H1 (cell line): ENCODE measurements around the gene PIK3CA. TPM values are rescaled to one million over a fixed set of nuclear protein-coding genes. Genes with fewer than 3 reads are reported as not detected.

ENCODE experiments used
- CTCF ChIA-PET: fragments of 300-600 bp; sonication (Branson Sonifier 250); formaldehyde crosslinking; loops from one replicate; lab custom pipeline; 2021; ENCODE audit not compliant: partially characterized antibody; lab: Charles Lee
- POLR2A ChIA-PET: fragments of 300-600 bp; sonication (Branson Sonifier 250); formaldehyde crosslinking; loops from one replicate; lab custom pipeline; 2021; ENCODE audit warnings: inconsistent platforms; ENCODE audit not compliant: partially characterized antibody; lab: Charles Lee
- DNase-seq, 2 experiments: peaks; one replicate each; pipeline versions ENCODE4 v3.0.0 to v3.0.0-alpha.2; 2010 to 2022; ENCODE audit warnings: low spot score in 2 of 2, low read depth in 1 of 2, mixed read lengths in 1 of 2
- FAIRE-seq: peaks from 2 replicates; lab custom pipeline; 2011; peaks lifted over from hg19 to GRCh38; lab: Jason Lieb, UNC
- H2AFZ ChIP-seq: 2 replicates; pipeline ENCODE4 v1.8.1; 2012; ENCODE audit warnings: low read length, inconsistent platforms
- H2AK5ac ChIP-seq: 2 replicates; pipeline ENCODE4 v1.6.1; 2013; ENCODE audit warnings: low read depth, low read length
- H2BK120ac ChIP-seq: replicated peaks from 2 replicates; pipeline ENCODE3; 2013; ENCODE audit warnings: low read depth, low read length, inconsistent platforms
- H2BK12ac ChIP-seq: 2 replicates; pipeline ENCODE4 v1.6.1; 2013; ENCODE audit warnings: low read depth, low read length
- H2BK15ac ChIP-seq: 2 replicates; pipeline ENCODE4 v1.6.1; 2013; ENCODE audit warnings: low read length
- H2BK20ac ChIP-seq: 2 replicates; pipeline ENCODE4 v1.6.1; 2013; ENCODE audit warnings: low read length
- H2BK5ac ChIP-seq: 2 replicates; pipeline ENCODE4 v1.6.1; 2013; ENCODE audit warnings: low read depth, low read length
- H3K14ac ChIP-seq: 2 replicates; pipeline ENCODE4 v1.6.1; 2013; ENCODE audit warnings: inconsistent platforms; ENCODE audit not compliant: insufficient read length
- H3K18ac ChIP-seq: 2 replicates; pipeline ENCODE4 v1.6.1; 2013; ENCODE audit warnings: low read length; ENCODE audit errors: extremely low read depth
- H3K23ac ChIP-seq: 2 replicates; pipeline ENCODE4 v1.6.1; 2013; ENCODE audit warnings: inconsistent platforms; ENCODE audit not compliant: insufficient read length
- H3K23me2 ChIP-seq: 2 replicates; pipeline ENCODE4 v1.6.1; 2013; ENCODE audit warnings: low read depth, low read length
- H3K27ac ChIP-seq: 2 replicates; pipeline ENCODE4 v1.6.1; 2011; ENCODE audit warnings: low read depth, low read length, inconsistent platforms
- H3K27me3 ChIP-seq, 4 experiments: replicated peaks in 1 of 4; 1 replicate in 1 of 4; 2 replicates in 3 of 4; pipeline versions ENCODE4 v1.6.1 to v1.8.1; 2011 to 2013; ENCODE audit warnings: low read length in 3 of 4, mild to moderate bottlenecking in 3 of 4, inconsistent platforms in 2 of 4, mixed read lengths in 2 of 4, moderate library complexity in 1 of 4; ENCODE audit not compliant: control insufficient read depth in 3 of 4, insufficient read depth in 3 of 4; ENCODE audit errors: extremely low read depth in 1 of 4
- H3K36me3 ChIP-seq, 4 experiments: 2 replicates each; pipeline versions ENCODE4 v1.6.1 to v1.8.1; 2011 to 2013; ENCODE audit warnings: mild to moderate bottlenecking in 4 of 4, low read length in 3 of 4, moderate library complexity in 2 of 4, control low read depth in 1 of 4, inconsistent platforms in 1 of 4; ENCODE audit not compliant: insufficient read depth in 4 of 4, control insufficient read depth in 2 of 4
- H3K4ac ChIP-seq: replicated peaks from 2 replicates; pipeline ENCODE3; 2013; ENCODE audit warnings: low read length, low read depth, mixed read lengths, inconsistent platforms; ENCODE audit not compliant: insufficient read length
- H3K4me1 ChIP-seq, 4 experiments: replicated peaks in 1 of 4; 1 replicate in 1 of 4; 2 replicates in 3 of 4; pipeline versions ENCODE4 v1.6.1 to v1.8.1; 2011 to 2013; ENCODE audit warnings: low read length in 3 of 4, inconsistent platforms in 2 of 4, mixed read lengths in 1 of 4; ENCODE audit not compliant: insufficient read depth in 4 of 4, control insufficient read depth in 3 of 4
- H3K4me2 ChIP-seq, 2 experiments: 2 replicates each; pipeline versions ENCODE4 v1.6.1 to v1.8.1; 2011 to 2013; ENCODE audit warnings: low read depth in 2 of 2, low read length in 2 of 2, control low read depth in 1 of 2, inconsistent platforms in 1 of 2, mild to moderate bottlenecking in 1 of 2; ENCODE audit not compliant: insufficient read depth in 1 of 2
- H3K4me3 ChIP-seq, 4 experiments: fragments of 200-600, 300-600 bp in 1 of 4; sonication (generic), shearing (Covaris generic), sonication (Bioruptor Twin) in 1 of 4; 2 replicates each; pipeline versions ENCODE4 v1.5.1 to v1.8.1; 2011 to 2016; ENCODE audit warnings: low read length in 4 of 4, low read depth in 3 of 4, control low read depth in 2 of 4, inconsistent platforms in 2 of 4, mild to moderate bottlenecking in 2 of 4, mixed read lengths in 1 of 4, moderate library complexity in 1 of 4; ENCODE audit not compliant: insufficient read depth in 2 of 4; ENCODE audit errors: extremely low read depth in 1 of 4
- H3K56ac ChIP-seq: replicated peaks from 2 replicates; pipeline ENCODE3; 2013; ENCODE audit warnings: low read depth, mild to moderate bottlenecking, mixed read lengths, low read length, inconsistent platforms; ENCODE audit not compliant: insufficient read length
- H3K79me1 ChIP-seq: 2 replicates; pipeline ENCODE4 v1.6.1; 2013; ENCODE audit warnings: low read depth, low read length, control low read depth
- H3K79me2 ChIP-seq, 2 experiments: 2 replicates each; pipeline versions ENCODE4 v1.6.1 to v1.8.1; 2012 to 2013; ENCODE audit warnings: low read length in 2 of 2, mild to moderate bottlenecking in 2 of 2, inconsistent platforms in 1 of 2; ENCODE audit not compliant: insufficient read depth in 2 of 2, control insufficient read depth in 1 of 2
- H3K9ac ChIP-seq, 4 experiments: replicated peaks in 1 of 4; 1 replicate in 1 of 4; 2 replicates in 3 of 4; pipeline versions ENCODE4 v1.6.1 to v1.8.1; 2011 to 2013; ENCODE audit warnings: low read depth in 3 of 4, low read length in 3 of 4, control low read depth in 2 of 4, mild to moderate bottlenecking in 2 of 4, moderate library complexity in 2 of 4, inconsistent platforms in 1 of 4; ENCODE audit errors: extremely low read depth in 1 of 4
- H3K9me3 ChIP-seq, 2 experiments: 2 replicates each; pipeline versions ENCODE4 v1.6.1 to v1.8.1; 2012 to 2013; ENCODE audit warnings: mild to moderate bottlenecking in 2 of 2, moderate library complexity in 2 of 2, control low read depth in 1 of 2, inconsistent platforms in 1 of 2, low read depth in 1 of 2, low read length in 1 of 2, mixed read lengths in 1 of 2; ENCODE audit not compliant: insufficient read depth in 2 of 2
- H4K20me1 ChIP-seq, 2 experiments: replicated peaks in 1 of 2; 2 replicates each; pipeline versions ENCODE3 to v1.8.1; 2011 to 2013; ENCODE audit warnings: inconsistent platforms in 2 of 2, low read length in 2 of 2, mild to moderate bottlenecking in 1 of 2; ENCODE audit not compliant: insufficient read depth in 2 of 2, control insufficient read depth in 1 of 2
- H4K5ac ChIP-seq: 2 replicates; pipeline ENCODE4 v1.6.1; 2013; ENCODE audit warnings: low read length, low read depth, mixed read lengths, inconsistent platforms; ENCODE audit not compliant: insufficient read length
- H4K8ac ChIP-seq: 2 replicates; pipeline ENCODE4 v1.8.0; 2013; ENCODE audit warnings: mild to moderate bottlenecking, moderate library complexity, low read length, inconsistent platforms; ENCODE audit not compliant: insufficient read depth; ENCODE audit errors: extremely low read depth
- H4K91ac ChIP-seq: replicated peaks from 2 replicates; pipeline ENCODE3; 2013; ENCODE audit warnings: low read length, mixed read lengths, inconsistent platforms; ENCODE audit not compliant: insufficient read length
- BCL11A ChIP-seq, 2 experiments: IDR thresholded peaks; one replicate each; pipeline ENCODE4 v1.6.1; 2011; ENCODE audit warnings: low read depth in 2 of 2, low read length in 2 of 2, mild to moderate bottlenecking in 2 of 2
- EGR1 ChIP-seq: IDR thresholded peaks from 2 replicates; pipeline ENCODE4 v1.6.1; 2011; ENCODE audit warnings: low read depth, low read length, borderline replicate concordance
- HDAC6 ChIP-seq: IDR thresholded peaks from one replicate; pipeline ENCODE4 v1.7.1; 2012; ENCODE audit warnings: low read depth, mild to moderate bottlenecking, inconsistent platforms, low read length, moderate library complexity
- NANOG ChIP-seq: IDR thresholded peaks from 2 replicates; pipeline ENCODE4 v1.6.1; 2011; ENCODE audit warnings: low read length, low read depth, mild to moderate bottlenecking, inconsistent platforms; ENCODE audit not compliant: insufficient read depth, poor library complexity, severe bottlenecking
- POLR2AphosphoS5 ChIP-seq: IDR thresholded peaks from 2 replicates; pipeline ENCODE4 v1.6.1; 2011; ENCODE audit warnings: low read depth, low read length
- RFX5 ChIP-seq: IDR thresholded peaks from 2 replicates; pipeline ENCODE4 v1.6.1; 2011; ENCODE audit warnings: low read depth, low read length, improper control_type of control experiment, borderline replicate concordance
- SAP30 ChIP-seq: fragments of 300-600 bp; sonication (generic); IDR thresholded peaks from 2 replicates; pipeline ENCODE4 v1.7.1; 2012; ENCODE audit warnings: low read length, moderate library complexity, mild to moderate bottlenecking, inconsistent platforms; ENCODE audit not compliant: insufficient read depth, insufficient replicate concordance
- TAF1 ChIP-seq: IDR thresholded peaks from 2 replicates; pipeline ENCODE4 v1.6.1; 2011; ENCODE audit warnings: mild to moderate bottlenecking, low read depth, low read length
- ZNF274 ChIP-seq: IDR thresholded peaks from 2 replicates; pipeline ENCODE4 v1.7.0; 2012; ENCODE audit warnings: low read length, borderline replicate concordance; ENCODE audit errors: extremely low read depth
- WGBS, 2 experiments: shearing (Covaris generic) in 1 of 2; methylation state at CpG; one replicate each; pipeline versions ENCODE4 v1.1.6 to v1.1.7; 2013 to 2015; ENCODE audit warnings: low lambda C conversion rate in 2 of 2, mixed read lengths in 2 of 2, inconsistent platforms in 1 of 2, low coverage in 1 of 2, missing lambda C conversion rate in 1 of 2; ENCODE audit not compliant: insufficient replicate concordance in 2 of 2, insufficient coverage in 1 of 2, insufficient read length in 1 of 2; ENCODE audit errors: extremely low coverage in 1 of 2, missing lambda C conversion rate in 1 of 2; 5-methylcytosine and 5-hydroxymethylcytosine counted together
- polyA plus RNA-seq, 7 experiments: library from polyadenylated mRNA; depleted of rRNA in 3 of 7; stranded (reverse) in 5 of 7; unstranded in 2 of 7; fragments of >200 nt in 5 of 7; fragments of 200-250 nt in 2 of 7; gene quantifications; 1 replicate in 5 of 7; 2 replicates in 1 of 7; 4 replicates in 1 of 7; pipeline versions ENCODE4 v1.2.1 to v1.2.3, GENCODE V29; 2011 to 2013; ENCODE audit warnings: missing spikeins in 2 of 7, mixed read lengths in 2 of 7
- total RNA-seq: library from RNA; stranded (reverse); fragmentation: NEBNext Ultra II Directional; extraction: Animal tissue kit (Norgen Biotek cat#: 25700); gene quantifications from 2 replicates; pipeline ENCODE4 v1.2.1, GENCODE V29; 2021
- TF ChIP-seq, protein P1 (sequence below): IDR thresholded peaks from 2 replicates; pipeline ENCODE4 v1.6.1; 2012; ENCODE audit warnings: low read length, inconsistent platforms

PIK3CA gene
- total and polyA plus RNA-seq, 2 of the 8 experiments (the other 6 are each of a cell fraction or from before 2014, with no cell fraction given) = 1.6 to 11.3 TPM

DNA sequence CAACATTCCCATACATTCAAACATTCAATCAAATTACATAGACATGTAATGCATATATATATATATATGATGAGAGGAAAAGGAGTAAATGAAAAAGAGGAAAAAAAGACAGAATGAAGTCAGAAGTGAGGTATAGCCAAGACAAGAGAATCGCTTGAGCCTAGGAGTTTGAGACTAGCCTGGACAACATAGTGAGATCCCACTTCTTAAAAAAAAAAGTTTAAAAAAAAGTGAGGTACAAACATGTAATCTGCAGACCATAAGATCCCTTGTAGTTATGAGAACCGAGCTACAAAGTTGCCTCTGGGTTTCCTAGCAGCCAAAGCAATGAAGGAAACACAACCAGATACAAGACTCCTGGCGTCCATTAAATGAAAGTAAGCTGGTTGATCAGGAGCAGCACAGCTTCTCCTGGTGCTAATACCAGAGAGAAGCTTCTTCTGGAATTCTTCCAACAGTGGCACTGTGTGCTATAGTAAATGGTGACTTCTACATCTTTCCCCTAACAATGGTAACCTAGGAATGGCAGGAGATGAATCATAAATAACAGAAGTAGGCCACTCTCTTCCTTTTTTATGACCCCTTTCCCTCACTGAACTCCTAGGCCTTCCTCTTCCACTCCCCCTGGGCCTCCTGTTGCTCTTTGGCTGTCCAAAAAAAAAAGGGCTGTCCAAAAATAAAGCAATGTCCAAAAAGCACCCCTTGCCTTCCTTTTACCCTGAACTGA, 99.3 kb downstream of the PIK3CA start:
- Histone ChIP-seq H3K23ac (no peak overlapping the region), H3K79me2 (no peaks in the 10 kb centered on the region), H3K4me1 (peaks cover 0 to 2% (median 0%) of the 10 kb centered on the region in 4 experiments; a peak in 1 of 7 replicates), H4K91ac (no peak overlapping the region), H3K36me3 (peaks cover 0 to 3% (median under 1%) of the 10 kb centered on the region in 4 experiments; a peak in 2 of 8 replicates), H2AK5ac (no peak overlapping the region), H3K9me3 (no peaks in the 10 kb centered on the region), H4K20me1 (no peaks in the 10 kb centered on the region), H2BK15ac (no peak overlapping the region), H2BK5ac (no peak overlapping the region), H2BK120ac (no peak overlapping the region), H3K27ac (no peak overlapping the region), H3K4me3 (no peak overlapping the region), H2AFZ (no peak overlapping the region), H3K56ac (no peak overlapping the region), H3K9ac (no peak overlapping the region), H4K8ac (no peak overlapping the region), H3K23me2 (no peaks in the 10 kb centered on the region), H4K5ac (no peak overlapping the region), H3K18ac (no peak overlapping the region), H3K4ac (no peak overlapping the region), H3K14ac (no peak overlapping the region), H3K79me1 (no peaks in the 10 kb centered on the region), H3K4me2 (no peak overlapping the region), H2BK12ac (no peak overlapping the region), H3K27me3 (no peaks in the 10 kb centered on the region), H2BK20ac (no peak overlapping the region)
- FAIRE-seq (no peak), DNase-seq (no peak)
- ChIA-PET CTCF (interaction anchor here (0.7 to 0.9 kb wide), 2 partner anchors 14 to 73 kb away, joined by 3 read pairs; no protein-coding TSS in a partner anchor), POLR2A (interaction anchor here (1.0 kb wide), 1 partner anchor 17 kb away, joined by 3 read pairs; no protein-coding TSS in a partner anchor)
- WGBS, 2 experiments = 87% methylated on average over 3 of the region's 3 CpGs; no CpG with 5 or more reads in 1 of the 2 experiments
- TF ChIP-seq ZNF274 = no peak
- no peak for TF ChIP-seq SAP30
- TF ChIP-seq RFX5 = no peak
- TF ChIP-seq HDAC6 = no peak
- no peak for TF ChIP-seq TAF1
- TF ChIP-seq NANOG = no peak
- no peak for TF ChIP-seq POLR2AphosphoS5
- TF ChIP-seq BCL11A (IDR thresholded peaks at IDR 0.05; ENCODE audit: low read depth in 2 of 2, low read length in 2 of 2) = no peak
- no peak for TF ChIP-seq EGR1
- TF ChIP-seq, protein P1, sequence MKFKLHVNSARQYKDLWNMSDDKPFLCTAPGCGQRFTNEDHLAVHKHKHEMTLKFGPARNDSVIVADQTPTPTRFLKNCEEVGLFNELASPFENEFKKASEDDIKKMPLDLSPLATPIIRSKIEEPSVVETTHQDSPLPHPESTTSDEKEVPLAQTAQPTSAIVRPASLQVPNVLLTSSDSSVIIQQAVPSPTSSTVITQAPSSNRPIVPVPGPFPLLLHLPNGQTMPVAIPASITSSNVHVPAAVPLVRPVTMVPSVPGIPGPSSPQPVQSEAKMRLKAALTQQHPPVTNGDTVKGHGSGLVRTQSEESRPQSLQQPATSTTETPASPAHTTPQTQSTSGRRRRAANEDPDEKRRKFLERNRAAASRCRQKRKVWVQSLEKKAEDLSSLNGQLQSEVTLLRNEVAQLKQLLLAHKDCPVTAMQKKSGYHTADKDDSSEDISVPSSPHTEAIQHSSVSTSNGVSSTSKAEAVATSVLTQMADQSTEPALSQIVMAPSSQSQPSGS = no peak
